Measurements from ENCODE around the gene SLC7A14.

SLC7A14 gene

GRCh38 chr3:170523248-170523647 is 62.6 kb downstream of the SLC7A14 start:
- no peak overlapping the region for H3K4me3 ChIP-seq (ENCODE audit: insufficient read depth, low read depth, low read length)
- H3K36me3 ChIP-seq (ENCODE audit: control insufficient read depth, insufficient read depth, low read length) = no peaks in the 10 kb centered on the region
- no peak overlapping the region for H3K27ac ChIP-seq (ENCODE audit: insufficient read depth, low read depth, low read length, poor library complexity, severe bottlenecking)
- H3K4me1 ChIP-seq (ENCODE audit: control insufficient read depth, insufficient read depth, low read length) = peaks cover 4% of the 10 kb centered on the region
- WGBS, 2 experiments = 77 to 78% methylated on average over 2 of the region's 2 CpGs
- no peaks in the 10 kb centered on the region for H3K27me3 ChIP-seq (ENCODE audit: control insufficient read depth, insufficient read depth, low read length, poor library complexity, severe bottlenecking)
- no peaks in the 10 kb centered on the region for H3K9me3 ChIP-seq (ENCODE audit: control insufficient read depth, low read length)

GRCh38 chr3:170522201-170522600 is 63.7 kb downstream of the SLC7A14 start:
- no peaks in the 10 kb centered on the region for H3K27me3 ChIP-seq (ENCODE audit: control insufficient read depth, insufficient read depth, low read length, poor library complexity, severe bottlenecking)
- 88 to 93% methylated on average over 1 to 2 of the region's 2 CpGs for WGBS, 2 experiments
- no peak overlapping the region for H3K4me3 ChIP-seq (ENCODE audit: insufficient read depth, low read depth, low read length)
- no peaks in the 10 kb centered on the region for H3K36me3 ChIP-seq (ENCODE audit: control insufficient read depth, insufficient read depth, low read length)
- no peak overlapping the region for H3K27ac ChIP-seq (ENCODE audit: insufficient read depth, low read depth, low read length, poor library complexity, severe bottlenecking)
- no peaks in the 10 kb centered on the region for H3K9me3 ChIP-seq (ENCODE audit: control insufficient read depth, low read length)
- peaks cover 4% of the 10 kb centered on the region for H3K4me1 ChIP-seq (ENCODE audit: control insufficient read depth, insufficient read depth, low read length)

GRCh38 chr3:170520996-170521395 is 64.9 kb downstream of the SLC7A14 start:
- H3K36me3 ChIP-seq (ENCODE audit: control insufficient read depth, insufficient read depth, low read length) = no peaks in the 10 kb centered on the region
- H3K27ac ChIP-seq (ENCODE audit: insufficient read depth, low read depth, low read length, poor library complexity, severe bottlenecking) = no peak overlapping the region
- H3K4me3 ChIP-seq (ENCODE audit: insufficient read depth, low read depth, low read length) = no peak overlapping the region
- peaks cover 4% of the 10 kb centered on the region for H3K4me1 ChIP-seq (ENCODE audit: control insufficient read depth, insufficient read depth, low read length)
- no peaks in the 10 kb centered on the region for H3K27me3 ChIP-seq (ENCODE audit: control insufficient read depth, insufficient read depth, low read length, poor library complexity, severe bottlenecking)
- 72 to 76% methylated on average over 2 of the region's 2 CpGs for WGBS, 2 experiments
- H3K9me3 ChIP-seq (ENCODE audit: control insufficient read depth, low read length) = no peaks in the 10 kb centered on the region

GRCh38 chr3:170517242-170517945 is 68.5 kb downstream of the SLC7A14 start:
- no peaks in the 10 kb centered on the region for H3K27me3 ChIP-seq (ENCODE audit: control insufficient read depth, insufficient read depth, low read length, poor library complexity, severe bottlenecking)
- no peak overlapping the region for H3K4me3 ChIP-seq (ENCODE audit: insufficient read depth, low read depth, low read length)
- WGBS, 2 experiments = 70 to 81% methylated on average over 3 of the region's 3 CpGs
- no peaks in the 10 kb centered on the region for H3K36me3 ChIP-seq (ENCODE audit: control insufficient read depth, insufficient read depth, low read length)
- H3K4me1 ChIP-seq (ENCODE audit: control insufficient read depth, insufficient read depth, low read length) = peaks cover 4% of the 10 kb centered on the region
- no peak overlapping the region for H3K27ac ChIP-seq (ENCODE audit: insufficient read depth, low read depth, low read length, poor library complexity, severe bottlenecking)
- H3K9me3 ChIP-seq (ENCODE audit: control insufficient read depth, low read length) = no peaks in the 10 kb centered on the region

GRCh38 chr3:170513642-170514041 is 72.2 kb downstream of the SLC7A14 start:
- H3K27me3 ChIP-seq (ENCODE audit: control insufficient read depth, insufficient read depth, low read length, poor library complexity, severe bottlenecking) = no peaks in the 10 kb centered on the region
- H3K9me3 ChIP-seq (ENCODE audit: control insufficient read depth, low read length) = no peaks in the 10 kb centered on the region
- H3K27ac ChIP-seq (ENCODE audit: insufficient read depth, low read depth, low read length, poor library complexity, severe bottlenecking) = no peak overlapping the region
- H3K4me3 ChIP-seq (ENCODE audit: insufficient read depth, low read depth, low read length) = no peak overlapping the region
- 85 to 90% methylated on average over 2 of the region's 2 CpGs for WGBS, 2 experiments
- H3K4me1 ChIP-seq (ENCODE audit: control insufficient read depth, insufficient read depth, low read length) = no peaks in the 10 kb centered on the region
- no peaks in the 10 kb centered on the region for H3K36me3 ChIP-seq (ENCODE audit: control insufficient read depth, insufficient read depth, low read length)

- no peaks in the 10 kb centered on the region for H3K27me3 ChIP-seq (ENCODE audit: control insufficient read depth, insufficient read depth, low read length, poor library complexity, severe bottlenecking)
- H3K4me3 ChIP-seq (ENCODE audit: insufficient read depth, low read depth, low read length) = no peak overlapping the region
- no peak overlapping the region for H3K27ac ChIP-seq (ENCODE audit: insufficient read depth, low read depth, low read length, poor library complexity, severe bottlenecking)
- H3K9me3 ChIP-seq (ENCODE audit: control insufficient read depth, low read length) = no peaks in the 10 kb centered on the region
- 82 to 86% methylated on average over 4 of the region's 4 CpGs for WGBS, 2 experiments
- no peaks in the 10 kb centered on the region for H3K4me1 ChIP-seq (ENCODE audit: control insufficient read depth, insufficient read depth, low read length)
- H3K36me3 ChIP-seq (ENCODE audit: control insufficient read depth, insufficient read depth, low read length) = no peaks in the 10 kb centered on the region
Measured at GRCh38 chr3:170511371-170511770, 74.5 kb downstream of the SLC7A14 start.

- 73 to 87% methylated on average over 4 of the region's 4 CpGs for WGBS, 2 experiments
- no peaks in the 10 kb centered on the region for H3K4me1 ChIP-seq (ENCODE audit: control insufficient read depth, insufficient read depth, low read length)
- no peaks in the 10 kb centered on the region for H3K9me3 ChIP-seq (ENCODE audit: control insufficient read depth, low read length)
- no peak overlapping the region for H3K27ac ChIP-seq (ENCODE audit: insufficient read depth, low read depth, low read length, poor library complexity, severe bottlenecking)
- H3K36me3 ChIP-seq (ENCODE audit: control insufficient read depth, insufficient read depth, low read length) = no peaks in the 10 kb centered on the region
- no peaks in the 10 kb centered on the region for H3K27me3 ChIP-seq (ENCODE audit: control insufficient read depth, insufficient read depth, low read length, poor library complexity, severe bottlenecking)
- H3K4me3 ChIP-seq (ENCODE audit: insufficient read depth, low read depth, low read length) = no peak overlapping the region
Measured at GRCh38 chr3:170508839-170509238, 77.0 kb downstream of the SLC7A14 start.

GRCh38 chr3:170508291-170508690 is 77.6 kb downstream of the SLC7A14 start:
- no peaks in the 10 kb centered on the region for H3K27me3 ChIP-seq (ENCODE audit: control insufficient read depth, insufficient read depth, low read length, poor library complexity, severe bottlenecking)
- H3K4me3 ChIP-seq (ENCODE audit: insufficient read depth, low read depth, low read length) = no peak overlapping the region
- no peaks in the 10 kb centered on the region for H3K36me3 ChIP-seq (ENCODE audit: control insufficient read depth, insufficient read depth, low read length)
- 96 to 97% methylated on average over 5 of the region's 5 CpGs for WGBS, 2 experiments
- H3K4me1 ChIP-seq (ENCODE audit: control insufficient read depth, insufficient read depth, low read length) = no peaks in the 10 kb centered on the region
- H3K27ac ChIP-seq (ENCODE audit: insufficient read depth, low read depth, low read length, poor library complexity, severe bottlenecking) = no peak overlapping the region
- H3K9me3 ChIP-seq (ENCODE audit: control insufficient read depth, low read length) = no peaks in the 10 kb centered on the region

- WGBS, 2 experiments = 89 to 91% methylated on average over 3 of the region's 3 CpGs
- no peak overlapping the region for H3K27ac ChIP-seq (ENCODE audit: insufficient read depth, low read depth, low read length, poor library complexity, severe bottlenecking)
- H3K4me1 ChIP-seq (ENCODE audit: control insufficient read depth, insufficient read depth, low read length) = no peaks in the 10 kb centered on the region
- H3K9me3 ChIP-seq (ENCODE audit: control insufficient read depth, low read length) = no peaks in the 10 kb centered on the region
- no peaks in the 10 kb centered on the region for H3K36me3 ChIP-seq (ENCODE audit: control insufficient read depth, insufficient read depth, low read length)
- no peak overlapping the region for H3K4me3 ChIP-seq (ENCODE audit: insufficient read depth, low read depth, low read length)
- no peaks in the 10 kb centered on the region for H3K27me3 ChIP-seq (ENCODE audit: control insufficient read depth, insufficient read depth, low read length, poor library complexity, severe bottlenecking)
Measured at GRCh38 chr3:170507063-170507462, 78.8 kb downstream of the SLC7A14 start.

GRCh38 chr3:170506556-170506955 is 79.3 kb downstream of the SLC7A14 start:
- H3K4me3 ChIP-seq (ENCODE audit: insufficient read depth, low read depth, low read length) = no peak overlapping the region
- no peaks in the 10 kb centered on the region for H3K36me3 ChIP-seq (ENCODE audit: control insufficient read depth, insufficient read depth, low read length)
- no peaks in the 10 kb centered on the region for H3K4me1 ChIP-seq (ENCODE audit: control insufficient read depth, insufficient read depth, low read length)
- no peak overlapping the region for H3K27ac ChIP-seq (ENCODE audit: insufficient read depth, low read depth, low read length, poor library complexity, severe bottlenecking)
- no peaks in the 10 kb centered on the region for H3K9me3 ChIP-seq (ENCODE audit: control insufficient read depth, low read length)
- 13 to 44% methylated on average over 1 to 2 of the region's 2 CpGs for WGBS, 2 experiments
- no peaks in the 10 kb centered on the region for H3K27me3 ChIP-seq (ENCODE audit: control insufficient read depth, insufficient read depth, low read length, poor library complexity, severe bottlenecking)

- Histone ChIP-seq H3K9me3 (ENCODE audit: control insufficient read depth, low read length) (no peaks in the 10 kb centered on the region), H3K4me1 (ENCODE audit: control insufficient read depth, insufficient read depth, low read length) (no peaks in the 10 kb centered on the region), H3K27ac (ENCODE audit: insufficient read depth, low read depth, low read length, poor library complexity, severe bottlenecking) (no peak overlapping the region), H3K4me3 (ENCODE audit: insufficient read depth, low read depth, low read length) (no peak overlapping the region), H3K36me3 (ENCODE audit: control insufficient read depth, insufficient read depth, low read length) (no peaks in the 10 kb centered on the region), H3K27me3 (ENCODE audit: control insufficient read depth, insufficient read depth, low read length, poor library complexity, severe bottlenecking) (no peaks in the 10 kb centered on the region)
- WGBS, 2 experiments = 76 to 88% methylated on average over 1 of the region's 1 CpG
Measured at GRCh38 chr3:170502297-170502696, 83.6 kb downstream of the SLC7A14 start.
